ENCODE data around the gene TUBA4B.

The TUBA4B gene

DNA sequence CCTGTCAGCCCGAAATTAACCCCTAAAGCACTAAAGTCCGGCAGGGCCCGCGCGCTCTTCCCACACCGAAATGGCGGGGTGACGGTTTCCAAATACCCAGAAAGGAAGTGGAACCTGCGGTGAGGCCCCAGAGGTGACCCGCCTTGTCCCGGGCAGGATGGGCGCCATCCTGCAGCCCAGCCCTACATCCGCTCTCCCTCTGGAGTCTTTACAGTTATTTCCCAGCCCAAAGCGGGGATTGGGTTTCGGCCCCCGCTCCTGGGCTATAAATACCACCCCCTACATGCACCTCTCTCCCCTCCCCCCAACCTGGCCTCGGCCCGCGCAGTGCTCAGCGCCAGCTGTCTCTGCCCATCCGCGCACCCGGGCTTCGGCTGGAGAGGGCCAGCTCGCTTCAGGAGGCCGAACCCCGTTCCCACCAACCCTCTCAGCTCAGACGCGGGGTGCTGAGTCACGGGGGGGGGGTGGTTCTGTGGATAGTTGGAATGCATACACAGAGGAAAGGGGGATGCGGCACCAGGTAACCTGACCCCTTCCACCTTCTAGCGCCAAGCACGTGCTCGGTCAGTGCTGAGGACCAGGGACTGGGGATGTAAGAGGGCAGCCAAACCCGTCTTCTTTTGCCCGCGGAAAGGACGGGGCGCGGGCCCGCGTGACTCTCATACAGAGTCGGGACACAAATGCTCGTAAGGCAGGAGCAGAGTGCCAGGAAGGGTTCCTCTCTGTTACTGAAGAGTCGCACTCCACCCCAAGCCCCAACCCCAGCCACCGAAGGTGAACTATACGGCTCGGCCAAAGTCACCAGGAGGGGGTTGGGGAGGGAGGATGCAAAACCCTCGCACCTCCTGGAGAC, at the start of gene TUBA4B:
TSS of gene TUBA4B (plus strand) at position 344 of the 853 bp plus-strand sequence. CDS start at position 509, 165 bp downstream.
- TF ChIP-seq CREB1 (IDR thresholded peaks at IDR 0.05; ENCODE audit: low read depth) (no peak), TCF12 (IDR thresholded peaks at IDR 0.05; ENCODE audit: low read depth) (no peak), TEAD4 (IDR thresholded peaks at IDR 0.05) (no peak), FOXM1 (IDR thresholded peaks at IDR 0.05; ENCODE audit: borderline replicate concordance, low read depth) (no peak), USF1 (IDR thresholded peaks at IDR 0.05) (no peak), REST (IDR thresholded peaks at IDR 0.05; ENCODE audit: low read depth) (no peak), MAX (IDR thresholded peaks at IDR 0.05) (peak; percentile 94), ZBTB7A (IDR thresholded peaks at IDR 0.05; ENCODE audit: low read depth) (peak; percentile 20; the same call in 1 of the 2 replicates), YY1 (IDR thresholded peaks at IDR 0.05; ENCODE audit: low read depth) (no peak), EP300 (IDR thresholded peaks at IDR 0.05; ENCODE audit: borderline replicate concordance) (no peak), RAD21 (IDR thresholded peaks at IDR 0.05; ENCODE audit: low read depth) (no peak), CEBPB (IDR thresholded peaks at IDR 0.05) (no peak), EGR1 (IDR thresholded peaks at IDR 0.05) (no peak), TAF1 (IDR thresholded peaks at IDR 0.05; ENCODE audit: low read depth) (0 out of 2 replicates have a peak, but pooled peaks have one; percentile 5), NFIC (IDR thresholded peaks at IDR 0.05) (no peak)

- TF ChIP-seq YY1 (IDR thresholded peaks at IDR 0.05; ENCODE audit: low read depth) (no peak), NFIC (IDR thresholded peaks at IDR 0.05) (no peak), EGR1 (IDR thresholded peaks at IDR 0.05) (no peak), CREB1 (IDR thresholded peaks at IDR 0.05; ENCODE audit: low read depth) (no peak), ZBTB7A (IDR thresholded peaks at IDR 0.05; ENCODE audit: low read depth) (no peak), RAD21 (IDR thresholded peaks at IDR 0.05; ENCODE audit: low read depth) (no peak), FOXM1 (IDR thresholded peaks at IDR 0.05; ENCODE audit: borderline replicate concordance, low read depth) (no peak), CEBPB (IDR thresholded peaks at IDR 0.05) (no peak), REST (IDR thresholded peaks at IDR 0.05; ENCODE audit: low read depth) (no peak), MAX (IDR thresholded peaks at IDR 0.05) (no peak), EP300 (IDR thresholded peaks at IDR 0.05; ENCODE audit: borderline replicate concordance) (no peak), TAF1 (IDR thresholded peaks at IDR 0.05; ENCODE audit: low read depth) (no peak)
These were observed 48.4 kb upstream of the TUBA4B start for GRCh38 chr2:219204425-219205164.

- no peak for TF ChIP-seq EGR1 (IDR thresholded peaks at IDR 0.05)
- no peak for TF ChIP-seq FOXM1 (IDR thresholded peaks at IDR 0.05; ENCODE audit: borderline replicate concordance, low read depth)
- TF ChIP-seq CREB1 (IDR thresholded peaks at IDR 0.05; ENCODE audit: low read depth): no peak
- TF ChIP-seq TAF1 (IDR thresholded peaks at IDR 0.05; ENCODE audit: low read depth): no peak
- TF ChIP-seq CEBPB (IDR thresholded peaks at IDR 0.05): no peak
- TF ChIP-seq TEAD4 (IDR thresholded peaks at IDR 0.05): no peak
- no peak for TF ChIP-seq YY1 (IDR thresholded peaks at IDR 0.05; ENCODE audit: low read depth)
These were observed 47.9 kb upstream of the TUBA4B start for GRCh38 chr2:219205165-219205538.

GRCh38 chr2:219205981-219206327, 47.1 kb upstream of the TUBA4B start:
- no peak for TF ChIP-seq ZBTB7A (IDR thresholded peaks at IDR 0.05; ENCODE audit: low read depth)
- TF ChIP-seq YY1 (IDR thresholded peaks at IDR 0.05; ENCODE audit: low read depth): no peak
- TF ChIP-seq REST (IDR thresholded peaks at IDR 0.05; ENCODE audit: low read depth): no peak
- no peak for TF ChIP-seq NFIC (IDR thresholded peaks at IDR 0.05)
- TF ChIP-seq CREB1 (IDR thresholded peaks at IDR 0.05; ENCODE audit: low read depth): no peak
- TF ChIP-seq TCF12 (IDR thresholded peaks at IDR 0.05; ENCODE audit: low read depth): no peak
- no peak for TF ChIP-seq USF1 (IDR thresholded peaks at IDR 0.05)
- no peak for TF ChIP-seq MAX (IDR thresholded peaks at IDR 0.05)
- no peak for TF ChIP-seq FOXM1 (IDR thresholded peaks at IDR 0.05; ENCODE audit: borderline replicate concordance, low read depth)
- TF ChIP-seq RAD21 (IDR thresholded peaks at IDR 0.05; ENCODE audit: low read depth): no peak
- TF ChIP-seq TEAD4 (IDR thresholded peaks at IDR 0.05): no peak
- TF ChIP-seq EGR1 (IDR thresholded peaks at IDR 0.05): no peak
- no peak for TF ChIP-seq TAF1 (IDR thresholded peaks at IDR 0.05; ENCODE audit: low read depth)
- no peak for TF ChIP-seq CEBPB (IDR thresholded peaks at IDR 0.05)
- TF ChIP-seq EP300 (IDR thresholded peaks at IDR 0.05; ENCODE audit: borderline replicate concordance): no peak

Measured in Ishikawa (cell line).